Activated naive CD8-positive, alpha-beta T cell treated with anti-CD3 and anti-CD28 coated beads, Interleukin-2, amount 50 U/mL, for 24 hours (primary cell): Measurements from ENCODE around the gene TGFBI.

Experiments
- ATAC-seq: fragments of 150-1000 bp; cut with Tn5 transposase; one replicate; pipeline ENCODE4 v1.10.0; 2021
- DNase-seq: peaks from one replicate; pipeline ENCODE4 v3.0.0; 2021
- H3K27ac Mint-ChIP-seq: one replicate; pipeline ENCODE4 v1.8.0; 2021; ENCODE audit warnings: mild to moderate bottlenecking, mixed read lengths
- H3K27me3 Mint-ChIP-seq: one replicate; pipeline ENCODE4 v1.8.0; 2021; ENCODE audit warnings: mixed read lengths
- H3K36me3 Mint-ChIP-seq: one replicate; pipeline ENCODE4 v1.8.0; 2021; ENCODE audit warnings: low read depth, mixed read lengths
- H3K4me1 Mint-ChIP-seq: one replicate; pipeline ENCODE4 v1.8.0; 2021; ENCODE audit warnings: mixed read lengths
- H3K4me3 Mint-ChIP-seq: one replicate; pipeline ENCODE4 v1.8.0; 2021; ENCODE audit warnings: mild to moderate bottlenecking, moderate library complexity, mixed read lengths
- H3K9me3 Mint-ChIP-seq: one replicate; pipeline ENCODE4 v1.8.0; 2021; ENCODE audit warnings: mixed read lengths

The TGFBI gene

DNA sequence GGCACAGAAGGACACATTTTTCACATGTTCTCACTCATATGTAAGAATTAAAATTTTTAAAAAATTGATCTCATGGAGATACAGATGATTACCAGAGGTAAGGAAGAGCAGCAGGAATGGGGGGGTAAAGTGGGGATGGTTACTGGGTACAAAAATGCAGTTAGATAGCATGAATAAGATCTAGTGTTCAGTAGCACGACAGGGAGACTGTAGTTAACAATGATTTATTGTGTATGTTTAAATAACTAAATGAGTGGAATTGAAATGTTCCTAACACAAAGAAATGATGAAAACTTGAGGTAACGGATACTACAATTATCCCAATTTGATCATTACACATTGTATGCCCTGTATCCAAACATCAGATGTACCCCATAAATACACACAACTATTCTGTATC, 15.2 kb upstream of the TGFBI start:
- Mint-ChIP-seq H3K4me3 (no peak overlapping the region), H3K9me3 (no peaks in the 10 kb centered on the region), H3K36me3 (no peaks in the 10 kb centered on the region), H3K27me3 (peaks cover 25% of the 10 kb centered on the region), H3K27ac (no peak overlapping the region), H3K4me1 (peaks cover 2% of the 10 kb centered on the region)
- ATAC-seq = no peak
- DNase-seq = no peak

DNA sequence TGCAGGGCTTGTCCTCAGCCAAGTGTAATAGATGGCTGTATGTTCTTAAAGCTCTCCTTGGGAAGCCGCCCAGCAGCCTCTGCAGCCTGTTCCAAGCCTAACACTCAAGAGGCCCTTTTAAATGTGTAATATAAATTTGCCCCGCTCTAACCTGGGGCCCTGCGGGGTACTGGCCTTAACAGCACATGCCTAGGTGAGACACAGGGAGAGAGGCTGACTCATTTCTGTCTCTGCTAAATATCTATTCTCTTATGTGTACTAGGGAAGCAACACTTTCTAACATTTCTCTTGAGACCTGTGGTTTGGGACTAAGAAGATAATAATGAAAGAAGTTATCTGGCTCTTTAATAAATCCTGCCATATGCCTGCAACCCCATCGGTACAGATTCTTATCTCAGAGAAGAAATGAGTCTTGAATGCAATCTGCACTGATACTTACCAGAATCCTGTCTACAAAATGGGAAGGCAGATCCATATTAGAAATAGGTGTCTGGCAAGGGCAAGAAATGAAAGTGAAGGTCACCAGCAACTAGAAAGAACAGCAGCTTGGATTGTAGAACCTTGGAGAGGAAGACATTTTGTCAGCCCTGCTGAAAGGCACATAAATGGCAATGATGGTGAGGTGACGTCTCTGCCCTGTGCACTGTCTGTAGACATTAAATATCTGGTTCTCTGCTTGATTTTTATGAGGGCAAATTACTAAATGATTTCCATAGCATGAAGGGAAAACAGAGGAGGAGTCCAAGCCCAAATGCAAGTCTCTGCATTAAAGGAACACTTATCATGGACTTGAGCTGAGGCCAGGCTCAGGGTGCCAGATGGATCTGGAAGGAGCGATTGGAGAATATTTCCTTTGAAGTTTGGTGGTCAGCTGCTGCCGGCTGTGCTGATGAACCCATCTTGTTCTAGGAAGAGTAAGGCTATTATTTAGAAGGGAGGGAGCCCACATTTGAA, 14.5 kb upstream of the TGFBI start:
- no peak for ATAC-seq
- Mint-ChIP-seq H3K4me3 (no peak overlapping the region), H3K4me1 (peaks cover 2% of the 10 kb centered on the region), H3K27me3 (peaks cover 25% of the 10 kb centered on the region), H3K27ac (no peak overlapping the region), H3K36me3 (no peaks in the 10 kb centered on the region), H3K9me3 (no peaks in the 10 kb centered on the region)
- DNase-seq = no peak

DNA sequence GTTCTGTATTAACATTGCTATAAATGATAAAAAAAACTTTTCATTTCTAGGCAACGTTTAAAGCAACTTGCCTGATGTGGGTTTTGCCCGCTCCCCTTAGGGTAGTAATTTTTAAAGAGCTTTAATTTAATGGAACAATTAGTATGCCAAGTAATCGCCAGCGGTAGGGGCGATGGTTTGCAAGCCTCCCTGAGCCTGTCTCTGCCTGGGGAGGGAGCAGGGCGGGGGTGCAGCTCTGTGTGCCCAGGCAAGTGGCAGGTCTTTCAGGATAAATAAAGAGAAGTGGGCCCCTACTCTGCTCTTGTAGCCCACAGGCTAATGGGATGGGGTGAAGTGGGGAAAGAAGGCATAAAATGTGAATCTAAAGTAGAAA, 13.8 kb upstream of the TGFBI start:
- no peak for ATAC-seq
- no peak overlapping the region for H3K27ac Mint-ChIP-seq
- no peak for DNase-seq
- H3K27me3 Mint-ChIP-seq = peaks cover 25% of the 10 kb centered on the region
- no peak overlapping the region for H3K4me3 Mint-ChIP-seq
- H3K9me3 Mint-ChIP-seq = no peaks in the 10 kb centered on the region
- H3K4me1 Mint-ChIP-seq = peaks cover 2% of the 10 kb centered on the region
- no peaks in the 10 kb centered on the region for H3K36me3 Mint-ChIP-seq

DNA sequence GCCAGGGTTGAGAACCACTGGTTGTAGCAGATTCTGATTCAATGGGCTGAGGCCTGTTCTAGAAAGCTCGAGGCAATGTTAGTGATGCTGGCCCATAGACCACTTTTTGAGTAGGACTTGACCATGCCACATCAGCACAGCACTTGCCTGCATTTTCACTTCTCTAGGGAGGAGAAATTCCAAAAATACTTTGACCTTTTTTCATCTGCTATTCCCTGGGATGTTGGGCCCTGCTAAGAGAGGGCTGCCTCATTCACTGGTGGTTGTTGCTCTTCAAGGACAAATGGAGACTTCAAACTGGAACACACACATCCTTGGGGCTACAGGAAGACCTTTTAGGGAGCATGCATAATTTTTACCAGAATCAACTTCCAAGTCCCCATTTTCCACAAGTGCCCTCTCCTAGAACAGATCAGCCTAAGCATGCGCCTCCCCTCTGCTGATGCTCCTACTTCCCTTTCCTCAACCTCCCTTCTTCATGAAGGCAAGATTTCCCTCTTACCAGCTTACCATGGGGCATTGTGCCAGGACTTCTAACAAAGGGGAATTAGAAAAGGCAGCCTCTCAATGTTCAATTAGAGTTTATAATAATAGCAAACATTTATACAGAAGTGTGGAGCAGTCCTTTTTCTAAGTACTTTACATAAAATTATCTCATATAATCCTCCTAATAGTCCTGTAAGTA, 12.7 kb upstream of the TGFBI start:
- DNase-seq (no peak), ATAC-seq (no peak)
- Mint-ChIP-seq H3K4me3 (no peak overlapping the region), H3K4me1 (peaks cover 2% of the 10 kb centered on the region), H3K27me3 (peaks cover 19% of the 10 kb centered on the region), H3K9me3 (no peaks in the 10 kb centered on the region), H3K27ac (no peak overlapping the region), H3K36me3 (no peaks in the 10 kb centered on the region)

DNA sequence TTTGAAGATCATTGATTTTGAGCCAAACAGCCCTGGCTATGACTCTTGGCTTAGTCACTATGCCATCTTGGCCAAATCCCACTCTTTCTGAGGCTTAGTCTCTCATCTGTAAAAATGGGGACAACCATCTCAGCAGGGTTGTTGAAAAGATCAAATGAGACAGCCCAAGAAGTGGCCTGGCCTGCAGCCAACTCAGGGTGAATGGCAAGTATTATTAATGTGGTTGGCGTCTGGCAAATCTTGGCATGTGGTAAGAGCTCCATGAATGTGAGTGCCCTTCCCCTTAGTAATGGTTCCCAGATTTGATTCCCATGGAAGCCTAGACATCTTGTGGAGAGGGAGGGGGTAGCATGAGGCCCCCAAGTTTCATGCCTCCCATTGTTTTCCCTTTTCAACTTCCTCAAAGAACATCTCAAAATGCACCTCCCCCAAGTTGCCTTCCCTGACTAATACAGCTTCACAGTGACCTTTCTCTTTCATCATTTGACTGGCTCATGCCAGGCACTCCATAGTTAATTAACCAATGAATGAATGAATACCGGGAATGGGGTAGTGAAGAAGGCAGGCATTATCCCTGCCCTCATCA, 11.8 kb upstream of the TGFBI start:
- Mint-ChIP-seq H3K27ac (no peak overlapping the region), H3K27me3 (peaks cover 16% of the 10 kb centered on the region), H3K9me3 (no peaks in the 10 kb centered on the region), H3K4me1 (peaks cover 2% of the 10 kb centered on the region), H3K36me3 (no peaks in the 10 kb centered on the region), H3K4me3 (no peak overlapping the region)
- peak; percentile 35 for ATAC-seq
- no peak for DNase-seq

DNA sequence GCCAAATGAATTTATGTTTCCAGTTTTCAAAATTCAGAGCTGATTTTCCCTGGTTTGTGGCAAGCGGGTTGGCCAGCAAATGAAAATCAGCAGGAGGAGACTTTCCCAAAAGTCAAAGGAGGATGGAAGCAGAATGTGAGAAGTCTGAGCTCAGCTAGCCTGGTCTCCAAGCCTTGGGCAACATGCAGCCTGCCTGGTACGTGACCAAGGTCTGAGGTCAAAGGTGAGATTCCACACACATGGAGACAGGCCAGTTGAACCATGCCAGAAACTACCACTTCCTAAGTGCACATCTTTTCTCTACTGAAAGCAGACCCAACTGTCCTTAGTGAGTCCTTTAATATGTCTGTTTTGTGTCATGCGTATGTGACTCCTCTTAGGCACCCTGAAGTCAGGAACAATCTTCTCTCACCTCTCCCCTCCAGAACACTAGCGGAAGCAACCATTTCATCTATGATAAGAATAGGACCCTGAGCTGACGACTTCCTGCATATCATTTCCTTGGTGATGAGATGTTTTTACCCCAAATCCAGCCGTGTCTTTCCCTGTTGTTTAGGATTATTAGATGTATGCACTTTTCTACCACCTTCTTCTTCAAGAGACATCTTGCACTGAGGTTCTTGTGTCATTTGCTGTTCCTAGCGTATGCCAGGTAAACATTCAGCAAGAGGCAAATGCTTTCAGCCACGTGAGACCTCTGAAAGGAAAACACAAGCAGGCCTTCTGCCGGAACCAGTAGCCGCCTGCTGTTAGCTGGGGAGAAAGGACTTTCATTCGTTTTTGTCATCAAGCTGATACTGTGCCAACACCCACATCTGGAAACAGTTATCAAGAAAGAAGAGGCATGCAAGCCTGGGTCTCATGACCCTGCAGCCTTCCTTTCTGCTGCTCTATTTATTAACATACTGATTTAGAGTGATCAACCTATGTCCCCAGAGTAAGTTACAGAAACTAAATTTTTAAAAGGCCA, 9.7 kb upstream of the TGFBI start:
- Mint-ChIP-seq H3K27ac (no peak overlapping the region), H3K9me3 (no peaks in the 10 kb centered on the region), H3K27me3 (peaks cover 8% of the 10 kb centered on the region), H3K4me1 (peaks cover 2% of the 10 kb centered on the region), H3K4me3 (no peak overlapping the region), H3K36me3 (no peaks in the 10 kb centered on the region)
- ATAC-seq (no peak), DNase-seq (no peak)

DNA sequence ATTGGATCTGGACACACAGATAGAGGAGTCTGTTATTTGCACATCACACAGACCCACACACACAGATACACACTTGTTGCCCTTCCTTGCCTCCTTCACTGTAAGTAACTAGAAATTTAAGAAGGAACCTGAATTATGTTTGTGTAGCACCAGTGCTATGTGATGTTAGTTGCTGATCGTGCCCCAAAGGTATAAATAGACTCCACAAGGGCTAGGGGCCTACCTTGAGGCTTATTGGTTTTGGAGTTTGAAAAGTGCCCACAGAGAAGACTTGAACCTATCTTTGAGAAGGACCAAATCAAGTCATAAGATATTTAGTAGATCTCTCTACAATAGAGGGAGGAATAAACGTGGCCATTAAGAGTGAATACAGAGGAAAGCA, 8.8 kb upstream of the TGFBI start:
- H3K27me3 Mint-ChIP-seq = peaks cover 8% of the 10 kb centered on the region

DNA sequence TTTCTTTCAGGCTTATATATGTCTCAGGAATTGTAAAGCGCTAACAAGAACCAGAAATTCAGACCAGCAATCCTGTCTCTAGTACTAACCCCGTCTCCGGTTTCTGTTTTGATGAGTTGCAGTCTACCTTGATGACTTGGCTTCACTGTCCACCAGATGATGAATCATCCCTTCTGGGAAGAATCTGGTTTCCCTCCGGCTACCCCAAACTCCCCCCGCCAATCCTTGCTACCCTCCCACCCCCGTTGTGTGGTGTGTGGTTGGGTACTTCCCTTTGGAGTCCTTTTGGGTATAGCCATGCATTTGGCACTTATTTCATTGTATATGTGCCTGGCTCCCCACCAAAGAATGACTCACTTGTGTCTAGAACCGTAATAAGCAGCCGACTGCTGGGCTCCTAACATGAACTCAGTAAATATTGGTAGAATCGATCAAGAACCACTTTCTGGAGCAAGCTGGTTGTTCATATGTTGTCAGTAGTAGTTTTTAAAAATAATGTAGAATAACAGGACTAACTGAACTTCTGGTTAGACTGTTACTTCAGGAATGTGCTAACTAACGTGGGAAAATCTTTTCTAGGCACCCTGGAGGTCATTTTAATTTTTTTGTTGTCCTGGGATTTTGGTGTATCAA, 8.3 kb upstream of the TGFBI start:
- ATAC-seq = peak; percentile 73
- Mint-ChIP-seq H3K36me3 (no peaks in the 10 kb centered on the region), H3K4me1 (peaks cover 2% of the 10 kb centered on the region), H3K9me3 (no peaks in the 10 kb centered on the region), H3K4me3 (no peak overlapping the region), H3K27ac (no peak overlapping the region), H3K27me3 (peaks cover 8% of the 10 kb centered on the region)
- DNase-seq = no peak

More for the DNA sequence above, 8.8 kb upstream of the TGFBI start:
- Mint-ChIP-seq H3K4me3 (no peak overlapping the region), H3K9me3 (no peaks in the 10 kb centered on the region), H3K36me3 (no peaks in the 10 kb centered on the region), H3K27ac (no peak overlapping the region), H3K4me1 (peaks cover 2% of the 10 kb centered on the region)
- ATAC-seq (no peak), DNase-seq (no peak)

DNA sequence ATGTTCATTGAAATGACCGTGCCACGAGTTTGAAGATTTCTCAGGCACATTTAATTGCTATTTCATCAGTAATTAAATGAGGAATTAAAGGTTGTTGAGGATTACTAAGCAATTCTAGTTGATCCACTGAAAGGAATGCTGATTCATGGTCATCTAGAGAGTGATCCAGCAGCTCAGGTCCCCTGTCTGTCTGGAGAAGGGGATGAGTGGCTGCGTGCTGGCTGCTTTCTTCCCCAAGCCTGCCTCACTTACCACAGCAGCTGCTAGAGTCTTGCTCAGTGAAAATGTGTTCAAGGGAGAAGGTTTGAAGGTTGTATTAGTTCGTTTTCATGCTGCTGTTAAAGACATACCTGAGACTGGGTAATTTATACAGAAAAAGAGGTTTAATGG, 7.8 kb upstream of the TGFBI start:
- H3K36me3 Mint-ChIP-seq = no peaks in the 10 kb centered on the region
- no peaks in the 10 kb centered on the region for H3K9me3 Mint-ChIP-seq
- no peak overlapping the region for H3K4me3 Mint-ChIP-seq
- peaks cover 2% of the 10 kb centered on the region for H3K4me1 Mint-ChIP-seq
- no peak for ATAC-seq
- H3K27ac Mint-ChIP-seq = no peak overlapping the region
- DNase-seq = no peak
- peaks cover 8% of the 10 kb centered on the region for H3K27me3 Mint-ChIP-seq

DNA sequence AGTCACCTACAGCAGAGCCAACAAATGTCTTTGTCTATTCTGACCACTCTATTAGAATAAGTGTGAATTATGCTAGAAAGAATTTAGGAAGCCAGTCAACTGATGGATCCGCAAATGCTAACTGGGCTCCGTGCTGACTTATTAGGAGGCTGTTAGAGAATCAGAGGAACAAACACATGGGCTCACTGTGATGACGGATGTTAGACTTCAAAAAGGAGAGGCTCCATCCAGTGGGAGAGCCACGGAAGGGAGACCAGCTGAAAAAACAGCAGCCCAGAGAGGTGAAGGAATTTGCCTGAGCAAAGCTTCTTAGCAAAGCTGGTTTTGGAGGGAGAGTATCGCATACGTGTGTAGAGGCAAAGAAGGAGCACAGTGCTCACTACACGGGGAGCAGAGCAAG, 5.8 kb upstream of the TGFBI start:
- DNase-seq = no peak
- Mint-ChIP-seq H3K27ac (no peak overlapping the region), H3K27me3 (peaks cover 23% of the 10 kb centered on the region), H3K36me3 (no peaks in the 10 kb centered on the region), H3K4me3 (no peak overlapping the region), H3K4me1 (no peaks in the 10 kb centered on the region), H3K9me3 (no peaks in the 10 kb centered on the region)
- no peak for ATAC-seq

DNA sequence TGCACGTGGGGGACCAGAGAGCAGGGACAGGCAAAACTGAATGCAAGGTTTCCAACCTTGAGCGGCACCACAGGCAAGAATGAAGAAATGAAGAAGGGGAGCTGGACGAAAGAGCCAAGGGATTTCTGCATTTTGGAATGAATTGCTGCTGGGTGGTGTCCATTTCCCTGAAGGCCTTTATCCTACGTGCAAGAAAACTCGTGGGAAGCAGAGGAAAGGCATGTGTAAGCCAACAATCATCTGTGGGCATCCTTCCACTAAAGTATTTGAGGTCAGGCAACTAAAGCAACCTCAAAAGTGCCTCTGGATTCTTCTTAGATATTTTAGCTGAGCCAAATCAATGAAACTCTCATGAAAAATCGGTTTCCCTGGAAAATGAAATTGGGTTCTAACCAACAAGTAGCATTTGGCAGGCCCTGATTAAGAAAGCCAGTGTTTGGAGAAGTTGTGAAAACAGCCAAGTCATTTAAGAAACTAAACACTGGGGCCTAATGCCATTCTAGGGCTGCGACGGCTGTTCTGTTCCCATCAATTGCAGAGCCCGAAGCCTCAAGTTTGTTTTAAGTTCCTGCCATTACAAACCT, 4.7 kb upstream of the TGFBI start:
- ATAC-seq = no peak
- no peaks in the 10 kb centered on the region for H3K9me3 Mint-ChIP-seq
- H3K4me3 Mint-ChIP-seq = no peak overlapping the region
- H3K27me3 Mint-ChIP-seq = peaks cover 25% of the 10 kb centered on the region
- H3K27ac Mint-ChIP-seq = no peak overlapping the region
- DNase-seq = no peak
- no peaks in the 10 kb centered on the region for H3K4me1 Mint-ChIP-seq
- H3K36me3 Mint-ChIP-seq = no peaks in the 10 kb centered on the region

DNA sequence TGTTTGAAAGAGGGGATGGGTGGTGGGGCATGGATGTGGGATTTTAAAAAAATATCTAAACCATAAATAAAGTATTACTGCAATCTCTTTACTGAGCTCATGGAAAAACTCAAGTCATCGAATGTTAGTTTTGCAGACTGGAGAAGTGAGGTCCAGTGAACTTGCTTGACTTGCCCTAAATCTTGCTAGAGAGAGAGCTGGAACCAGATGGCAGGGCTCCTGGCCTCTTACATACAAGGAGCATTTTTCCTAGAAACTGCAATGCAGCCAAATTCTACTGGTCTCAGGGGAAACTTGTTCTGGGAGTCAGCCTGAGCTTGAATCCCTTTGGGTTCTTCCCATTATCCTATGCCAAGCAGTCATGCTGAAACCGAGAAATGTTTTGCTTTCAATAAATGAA, 2.9 kb upstream of the TGFBI start:
- Mint-ChIP-seq H3K4me1 (no peaks in the 10 kb centered on the region), H3K36me3 (no peaks in the 10 kb centered on the region), H3K27ac (no peak overlapping the region), H3K9me3 (no peaks in the 10 kb centered on the region), H3K27me3 (peaks cover 25% of the 10 kb centered on the region), H3K4me3 (no peak overlapping the region)
- ATAC-seq (no peak), DNase-seq (no peak)

DNA sequence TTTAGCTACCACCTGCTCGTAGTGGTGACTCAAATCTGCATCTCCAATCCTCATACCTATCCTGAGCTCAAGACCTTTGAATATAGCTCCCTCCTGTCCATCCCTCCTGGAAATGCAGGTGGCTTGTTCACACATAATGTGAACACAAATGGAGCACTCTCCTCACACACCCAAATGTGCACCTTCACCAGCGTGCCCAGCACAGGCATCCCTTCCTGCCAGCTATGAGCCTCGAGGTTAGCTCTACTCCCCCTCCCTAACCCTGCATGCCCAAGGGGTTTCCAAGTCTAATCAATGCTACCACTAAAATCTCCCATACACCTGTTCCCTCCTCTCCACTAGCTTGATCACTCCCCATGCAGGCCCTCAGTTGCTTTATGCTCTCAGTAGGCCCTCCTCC, 2.2 kb upstream of the TGFBI start:
- DNase-seq = no peak
- Mint-ChIP-seq H3K27me3 (peaks cover 25% of the 10 kb centered on the region), H3K36me3 (no peaks in the 10 kb centered on the region), H3K9me3 (no peaks in the 10 kb centered on the region), H3K4me3 (no peak overlapping the region), H3K4me1 (no peaks in the 10 kb centered on the region), H3K27ac (no peak overlapping the region)
- ATAC-seq = no peak
